HepG2 (cell line): ENCODE measurements around the gene PIK3C2B. TPM values are rescaled to one million over a fixed set of nuclear protein-coding genes. Genes with fewer than 3 reads are reported as not detected.
"Not testable (repeated sequence)": the region's sequence is repeated elsewhere in the genome, so short reads cannot be mapped to it uniquely, and the experiment has no call there.

ENCODE experiments used
- ATAC-seq: fragments of 200-7000 bp; cut with Tn5 transposase; 3 replicates; pipeline ENCODE4 v1.9.1; 2020; ENCODE audit warnings: mild to moderate bottlenecking, moderate library complexity
- BruUV-seq: library from RNA; stranded (reverse); fragments of 400-500 nt; replicated peaks from 2 replicates; lab custom pipeline; 2021; lab: Mats Ljungman, UMichigan
- CTCF ChIA-PET: fragments of 300-600 bp; formaldehyde crosslinking; extraction: SDS; loops from one replicate; lab custom pipeline; 2021; ENCODE audit warnings: low total read pairs, inconsistent platforms, low intra/inter-chr PET ratio; lab: Yijun Ruan, JAX
- POLR2A ChIA-PET: fragments of 350-600 bp; sonication (Branson Sonifier 250); formaldehyde crosslinking; loops from one replicate; lab custom pipeline; 2020; ENCODE audit warnings: antibody characterized with exemption, inconsistent platforms; lab: Yijun Ruan, JAX
- DNase-seq: peaks from one replicate; pipeline ENCODE4 v3.0.0-alpha.2; 2015; ENCODE audit warnings: low spot score
- FAIRE-seq: peaks from 3 replicates; lab custom pipeline; 2011; peaks lifted over from hg19 to GRCh38; lab: Jason Lieb, UNC
- H2AFZ ChIP-seq: one replicate; pipeline ENCODE4 v1.6.1; 2011; ENCODE audit warnings: low read length, inconsistent platforms
- H3K27ac ChIP-seq: fragments of 300-600 bp; 3 replicates; pipeline ENCODE4 v1.8.0; 2011; ENCODE audit warnings: mixed run types, mild to moderate bottlenecking, mixed read lengths, low read length, inconsistent platforms; ENCODE audit not compliant: insufficient read depth; ENCODE audit errors: extremely low read length
- H3K27me3 ChIP-seq, 2 experiments: fragments of 200-600 bp in 1 of 2; 2 replicates in 1 of 2; 3 replicates in 1 of 2; pipeline versions ENCODE4 v1.6.0 to v1.8.0; 2011; ENCODE audit warnings: low read length in 2 of 2, mild to moderate bottlenecking in 2 of 2, moderate library complexity in 2 of 2, inconsistent platforms in 1 of 2; ENCODE audit not compliant: insufficient read depth in 2 of 2, control insufficient read depth in 1 of 2
- H3K36me3 ChIP-seq, 2 experiments: fragments of 200-600 bp in 1 of 2; replicated peaks in 1 of 2; 2 replicates in 1 of 2; 3 replicates in 1 of 2; pipeline versions ENCODE4 v1.5.1 to v1.8.0; 2011; ENCODE audit warnings: low read length in 2 of 2, inconsistent platforms in 1 of 2; ENCODE audit not compliant: insufficient read depth in 2 of 2, control insufficient read depth in 1 of 2
- H3K4me1 ChIP-seq: 2 replicates; pipeline ENCODE4 v1.5.1; 2012; ENCODE audit warnings: low read length, inconsistent platforms; ENCODE audit not compliant: insufficient read depth
- H3K4me2 ChIP-seq: 2 replicates; pipeline ENCODE4 v1.6.0; 2011; ENCODE audit warnings: low read depth, low read length, inconsistent platforms
- H3K4me3 ChIP-seq, 3 experiments: fragments of 200-600 bp in 1 of 3; sonication (generic), shearing (Covaris generic) in 1 of 3; replicated peaks in 1 of 3; 2 replicates each; pipeline ENCODE4 v1.5.1; 2011 to 2016; ENCODE audit warnings: low read length in 3 of 3, inconsistent platforms in 2 of 3, low read depth in 2 of 3, mild to moderate bottlenecking in 2 of 3, control low read depth in 1 of 3, mixed read lengths in 1 of 3; ENCODE audit not compliant: insufficient read depth in 1 of 3
- H3K79me2 ChIP-seq: one replicate; pipeline ENCODE4 v1.6.1; 2011; ENCODE audit warnings: low read length, inconsistent platforms; ENCODE audit not compliant: insufficient read depth
- H3K9ac ChIP-seq: 2 replicates; pipeline ENCODE4 v1.6.0; 2011; ENCODE audit warnings: mild to moderate bottlenecking, low read depth, low read length, inconsistent platforms; ENCODE audit not compliant: insufficient read depth
- H3K9me3 ChIP-seq: 2 replicates; pipeline ENCODE4 v1.5.1; 2012; ENCODE audit warnings: mild to moderate bottlenecking, low read length
- H4K20me1 ChIP-seq: 2 replicates; pipeline ENCODE4 v1.6.0; 2011; ENCODE audit warnings: inconsistent platforms, mild to moderate bottlenecking, low read length, moderate library complexity; ENCODE audit not compliant: insufficient read depth
- CEBPB ChIP-seq: IDR thresholded peaks from 2 replicates; pipeline ENCODE4 v1.6.1; 2011; ENCODE audit warnings: low read depth, low read length, improper control_type of control experiment, borderline replicate concordance
- DMAP1 ChIP-seq: IDR thresholded peaks from 2 replicates; pipeline ENCODE4 v1.6.1; 2016
- NR2F6 ChIP-seq, 2 experiments: IDR thresholded peaks; 2 replicates each; pipeline ENCODE4 v1.6.1; 2016; ENCODE audit warnings: antibody characterized with exemption in 1 of 2, mild to moderate bottlenecking in 1 of 2
- RXRA ChIP-seq: sonication (generic); formaldehyde crosslinking; IDR thresholded peaks from 2 replicates; pipeline ENCODE4 v1.5.1; 2020; ENCODE audit warnings: missing genetic modification reagents
- ZFP91 ChIP-seq: sonication (generic); formaldehyde crosslinking; IDR thresholded peaks from 2 replicates; pipeline ENCODE4 v1.9.0; 2022; ENCODE audit warnings: missing genetic modification reagents, mild to moderate bottlenecking, borderline replicate concordance
- ZNF121 ChIP-seq: sonication (generic); formaldehyde crosslinking; IDR thresholded peaks from 2 replicates; pipeline ENCODE4 v1.5.0; 2020; ENCODE audit warnings: mild to moderate bottlenecking, missing genetic modification reagents
- ZNF770 ChIP-seq: sonication (generic); formaldehyde crosslinking; IDR thresholded peaks from 2 replicates; pipeline ENCODE4 v1.5.0; 2020; ENCODE audit warnings: mild to moderate bottlenecking, missing genetic modification reagents
- WGBS: methylation state at CpG from one replicate; pipeline ENCODE4 v1.1.6; 2017; ENCODE audit warnings: low lambda C conversion rate; 5-methylcytosine and 5-hydroxymethylcytosine counted together
- in situ Hi-C: cut with HindIII; loops from 2 replicates; pipeline ENCODE4 v1.10.0; 2017; ENCODE audit warnings: low pct_unique_long_range_greater_than_20kb; ENCODE audit not compliant: extremely low pct_ligation_motif_present
- intact Hi-C: fragments of 100-400 bp; cut with micrococcal nuclease; formaldehyde crosslinking; loops from one replicate; pipeline ENCODE4 v1.10.0; 2022; ENCODE audit not compliant: unreplicated experiment
- polyA plus RNA-seq, 8 experiments: library from polyadenylated mRNA; depleted of rRNA in 3 of 8; stranded (reverse) in 7 of 8; unstranded in 1 of 8; fragments of >200 nt; fragmentation: Illumina TruSeq in 4 of 8; extraction: Trizol in 4 of 8; gene quantifications; 2 replicates each; pipeline versions ENCODE4 v1.2.1 to v1.2.3, GENCODE V29; 2011 to 2016; ENCODE audit warnings: low read depth in 4 of 8, missing spikeins in 1 of 8, mixed read lengths in 1 of 8; ENCODE audit not compliant: insufficient read depth in 1 of 8
- total RNA-seq, 5 experiments: library from RNA; depleted of rRNA; stranded (reverse); fragments of >200 nt; fragmentation: Illumina TruSeq; extraction: Trizol; gene quantifications; 2 replicates each; pipeline ENCODE4 v1.2.3, GENCODE V29; 2016; ENCODE audit warnings: low read depth in 1 of 5

The PIK3C2B gene
- total and polyA plus RNA-seq, 2 of the 13 experiments (the other 11 are each of a cell fraction or from before 2014, with no cell fraction given) = 3.4 to 4.5 TPM

DNA sequence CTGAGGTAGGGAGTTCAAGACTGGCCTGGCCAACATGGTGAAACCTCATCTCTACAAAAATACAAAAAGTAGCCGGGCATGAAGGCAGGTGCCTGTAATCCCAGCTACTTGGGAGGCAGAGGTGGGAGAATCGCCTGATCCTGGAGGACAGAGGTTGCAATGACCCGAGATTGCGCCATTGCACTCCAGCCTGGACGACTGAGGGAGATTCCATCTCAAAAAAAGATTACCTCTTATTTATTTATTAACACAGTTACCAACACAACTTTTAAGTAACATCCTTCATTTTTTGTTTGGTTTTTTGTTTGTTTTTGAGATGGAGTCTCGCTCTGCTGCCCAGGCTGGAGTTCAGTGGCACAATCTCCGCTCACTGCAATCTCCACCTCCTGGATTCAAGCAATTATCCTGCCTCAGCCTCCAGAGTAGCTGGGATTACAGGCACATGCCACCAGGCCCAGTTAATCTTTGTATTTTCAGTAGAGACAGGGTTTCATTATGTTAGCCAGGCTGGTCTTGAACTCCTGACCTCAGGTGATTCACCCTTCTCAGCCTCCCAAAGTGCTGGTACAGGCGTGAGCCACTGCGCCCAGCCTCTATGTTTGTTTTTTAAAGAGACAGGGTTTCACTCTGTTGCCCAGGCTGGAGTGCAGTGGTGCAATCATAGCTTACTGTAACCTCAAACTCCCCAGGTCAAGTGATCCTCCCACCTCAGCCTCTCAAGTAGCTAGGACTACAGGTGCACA, 7.9 kb downstream of the PIK3C2B start:
- peak; percentile 32 for FAIRE-seq
- DNase-seq = peak; percentile 41
- CTCF ChIA-PET; H3K79me2 ChIP-seq; H3K9me3 ChIP-seq; H3K4me3 ChIP-seq; H3K36me3 ChIP-seq; H2AFZ ChIP-seq; H4K20me1 ChIP-seq; POLR2A ChIA-PET; ATAC-seq; H3K27me3 ChIP-seq; H3K4me2 ChIP-seq; H3K9ac ChIP-seq; BruUV-seq; H3K27ac ChIP-seq; in situ Hi-C loops; intact Hi-C loops; TF ChIP-seq NR2F6 (IDR thresholded peaks at IDR 0.05): not testable (repeated sequence)
- peaks cover 24% of the 10 kb centered on the region for H3K4me1 ChIP-seq
- WGBS = 80% methylated on average over 9 of the region's 9 CpGs
- TF ChIP-seq RXRA = peak; percentile 25; the same call in 1 of the 2 replicates
- 0 out of 2 replicates have a peak, but pooled peaks have one; percentile 11 for TF ChIP-seq NR2F6 (CRISPR knock-in tag; IDR thresholded peaks at IDR 0.05)
- TF ChIP-seq ZNF121 (CRISPR knock-in tag) = 0 out of 2 replicates have a peak, but pooled peaks have one; percentile 16
- TF ChIP-seq ZFP91 (CRISPR knock-in tag) = 0 out of 2 replicates have a peak, but pooled peaks have one; percentile 20
- peak; percentile 59; the same call in 1 of the 2 replicates for TF ChIP-seq CEBPB
- peak; percentile 75 for TF ChIP-seq ZNF770 (CRISPR knock-in tag)
- TF ChIP-seq DMAP1 (CRISPR knock-in tag) = 0 out of 2 replicates have a peak, but pooled peaks have one; percentile 28
